Hepatocyte (in vitro differentiated cells): ENCODE data around the gene ABCC10.

Source experiments
- CTCF ChIP-seq: fragments of 200-600 bp; sonication (generic); IDR thresholded peaks from 2 replicates; pipeline ENCODE4 v1.5.1; 2016; ENCODE audit warnings: antibody characterized with exemption, mild to moderate bottlenecking; ENCODE audit not compliant: poor library complexity
- EZH2 ChIP-seq: fragments of 200-600 bp; sonication (generic); IDR thresholded peaks from 2 replicates; pipeline ENCODE4 v1.6.1; 2016; ENCODE audit warnings: antibody characterized with exemption, mild to moderate bottlenecking, borderline replicate concordance

GRCh38 chr6:43389730-43390295 is 37.5 kb upstream of the ABCC10 start:
- no peak for TF ChIP-seq CTCF
- TF ChIP-seq EZH2, result no peak
